ENCODE measurements around the gene SULT2B1.
"Not testable (repeated sequence)": the region's sequence is repeated elsewhere in the genome, so short reads cannot be mapped to it uniquely, and the experiment has no call there.

The SULT2B1 gene

GRCh38 chr19:48513289-48514122 lies 38.5 kb upstream of the SULT2B1 start:
- peak; percentile 48 for DNase-seq (ENCODE audit: low read depth, low spot score)
- TF ChIP-seq CTCF (IDR thresholded peaks at IDR 0.05; ENCODE audit: low read depth, low read length) = no peak
- in situ Hi-C loops (cut with HindIII; ENCODE audit: low sequenced_read_pairs) = no loop called here
- H3K4me3 ChIP-seq (ENCODE audit: low read depth, low read length) = peak overlapping the region; percentile 55

- in situ Hi-C loops (cut with HindIII; ENCODE audit: low sequenced_read_pairs) = no loop called here
- DNase-seq (ENCODE audit: low read depth, low spot score) = no peak
- TF ChIP-seq CTCF (IDR thresholded peaks at IDR 0.05; ENCODE audit: low read depth, low read length) = no peak
- H3K4me3 ChIP-seq (ENCODE audit: low read depth, low read length) = no peak overlapping the region
These were observed 37.9 kb upstream of the SULT2B1 start for GRCh38 chr19:48514123-48514458.

- H3K4me3 ChIP-seq (ENCODE audit: low read depth, low read length) = no peak overlapping the region
- DNase-seq (ENCODE audit: low read depth, low spot score) = no peak
- in situ Hi-C loops (cut with HindIII; ENCODE audit: low sequenced_read_pairs) = no loop called here
- TF ChIP-seq CTCF (IDR thresholded peaks at IDR 0.05; ENCODE audit: low read depth, low read length) = no peak
These were observed 35.4 kb upstream of the SULT2B1 start for GRCh38 chr19:48516536-48516935.

- in situ Hi-C loops (cut with HindIII; ENCODE audit: low sequenced_read_pairs) = no loop called here
- no peak for DNase-seq (ENCODE audit: low read depth, low spot score)
- no peak for TF ChIP-seq CTCF (IDR thresholded peaks at IDR 0.05; ENCODE audit: low read depth, low read length)
- no peak overlapping the region for H3K4me3 ChIP-seq (ENCODE audit: low read depth, low read length)
These were observed 33.8 kb upstream of the SULT2B1 start for GRCh38 chr19:48518207-48518606.

GRCh38 chr19:48519426-48519825 lies 32.5 kb upstream of the SULT2B1 start:
- DNase-seq (ENCODE audit: low read depth, low spot score); H3K4me3 ChIP-seq (ENCODE audit: low read depth, low read length); in situ Hi-C loops (cut with HindIII; ENCODE audit: low sequenced_read_pairs): not testable (repeated sequence)

- no peak for TF ChIP-seq CTCF (IDR thresholded peaks at IDR 0.05; ENCODE audit: low read depth, low read length)
- in situ Hi-C loops (cut with HindIII; ENCODE audit: low sequenced_read_pairs) = no loop called here
- DNase-seq (ENCODE audit: low read depth, low spot score) = no peak
- H3K4me3 ChIP-seq (ENCODE audit: low read depth, low read length) = no peak overlapping the region
These were observed 31.8 kb upstream of the SULT2B1 start for GRCh38 chr19:48520134-48520533.

GRCh38 chr19:48524221-48524620 lies 27.8 kb upstream of the SULT2B1 start:
- H3K4me3 ChIP-seq (ENCODE audit: low read depth, low read length) = no peak overlapping the region
- no peak for DNase-seq (ENCODE audit: low read depth, low spot score)
- in situ Hi-C loops (cut with HindIII; ENCODE audit: low sequenced_read_pairs) = no loop called here
- TF ChIP-seq CTCF (IDR thresholded peaks at IDR 0.05; ENCODE audit: low read depth, low read length) = no peak
